Esophagus muscularis mucosa (tissue), 4 donors: ENCODE measurements around the gene ITPKC. TPM values are rescaled to one million over a fixed set of nuclear protein-coding genes. Genes with fewer than 3 reads are reported as not detected.

ENCODE experiments used
- DNase-seq: peaks from one replicate; pipeline ENCODE4 v3.0.0-alpha.2; 2017; ENCODE audit errors: extremely low spot score
- H3K27ac ChIP-seq, 4 donors: fragments of 200-600 bp; sonication (generic); replicated peaks in 1 of 4; 1 replicate in 3 of 4; 2 replicates in 1 of 4; pipeline ENCODE4 v1.5.1; 2016 to 2019; ENCODE audit warnings: mild to moderate bottlenecking in 1 of 4
- H3K27me3 ChIP-seq, 4 donors: fragments of 200-600 bp; sonication (generic); one replicate each; pipeline versions ENCODE4 v1.5.1 to v1.6.0; 2016 to 2019
- H3K36me3 ChIP-seq, 4 donors: fragments of 200-600 bp; sonication (generic); one replicate each; pipeline ENCODE4 v1.5.1; 2016 to 2019
- H3K4me1 ChIP-seq, 4 donors: fragments of 200-600 bp; sonication (generic); one replicate each; pipeline ENCODE4 v1.5.1; 2016 to 2019
- H3K4me3 ChIP-seq, 4 donors: fragments of 200-600 bp; sonication (generic); 1 replicate in 2 of 4; 2 replicates in 2 of 4; pipeline ENCODE4 v1.5.1; 2016 to 2019; ENCODE audit warnings: mild to moderate bottlenecking in 4 of 4, moderate library complexity in 1 of 4
- H3K9me3 ChIP-seq, 4 donors: fragments of 200-600 bp; sonication (generic); 1 replicate in 3 of 4; 2 replicates in 1 of 4; pipeline ENCODE4 v1.5.1; 2016 to 2019
- CTCF ChIP-seq, 3 experiments: fragments of 200-600 bp in 2 of 3; fragments of 450-650 bp in 1 of 3; sonication (generic) in 2 of 3; IDR thresholded peaks; one replicate each; pipeline ENCODE4 v1.5.1; 2017 to 2019; ENCODE audit warnings: antibody characterized with exemption in 3 of 3, mild to moderate bottlenecking in 2 of 3, moderate library complexity in 1 of 3
- EP300 ChIP-seq: sonication (generic); formaldehyde crosslinking; IDR thresholded peaks from one replicate; pipeline ENCODE4 v1.6.1; 2017; ENCODE audit warnings: antibody characterized with exemption
- POLR2A ChIP-seq: fragments of 450-650 bp; IDR thresholded peaks from one replicate; pipeline ENCODE4 v1.6.1; 2017; ENCODE audit warnings: antibody characterized with exemption, moderate library complexity, mild to moderate bottlenecking, low read depth
- POLR2AphosphoS5 ChIP-seq, 2 donors: sonication (generic); formaldehyde crosslinking; IDR thresholded peaks; one replicate each; pipeline ENCODE4 v1.6.1; 2017; ENCODE audit warnings: antibody characterized with exemption in 2 of 2
- WGBS: methylation state at CpG from one replicate; pipeline ENCODE4 v1.1.5; 2018; 5-methylcytosine and 5-hydroxymethylcytosine counted together
- intact Hi-C: fragments of 100-400 bp; cut with DNase I; formaldehyde crosslinking; loops from one replicate; pipeline ENCODE4 v1.15.1; 2023
- total RNA-seq, 4 donors: library from RNA; depleted of rRNA; stranded (reverse); fragments of >200 nt; gene quantifications; one replicate each; pipeline versions ENCODE4 v1.1.0 to v1.2.1, GENCODE V29; 2016

The ITPKC gene
- total RNA-seq, 4 donors from 2014 or later, result 28.7 to 123 (median 33.3) TPM

- DNase-seq, result no peak
- Histone ChIP-seq H3K36me3 (peaks cover 39 to 67% (median 53%) of the 10 kb centered on the region in 4 donors), H3K27ac (no peak overlapping the region), H3K4me1 (peaks cover 33 to 56% (median 53%) of the 10 kb centered on the region in 4 donors), H3K27me3 (no peaks in the 10 kb centered on the region), H3K9me3 (no peaks in the 10 kb centered on the region), H3K4me3 (no peak overlapping the region)
- intact Hi-C loops, result no loop called here
- TF ChIP-seq CTCF (IDR thresholded peaks at IDR 0.05), result no peak
- no peak for TF ChIP-seq POLR2A
- TF ChIP-seq EP300, result no peak
- no peak for TF ChIP-seq POLR2AphosphoS5 (IDR thresholded peaks at IDR 0.05)
- 95% methylated on average over 8 of the region's 8 CpGs for WGBS
Measured at GRCh38 chr19:40755791-40756190, 38.9 kb downstream of the ITPKC start.

- Histone ChIP-seq H3K4me1 (peaks cover 33 to 55% (median 53%) of the 10 kb centered on the region in 4 donors), H3K36me3 (peaks cover 41 to 76% (median 61%) of the 10 kb centered on the region in 4 donors), H3K27ac (no peak overlapping the region), H3K4me3 (no peak overlapping the region), H3K9me3 (no peaks in the 10 kb centered on the region), H3K27me3 (no peaks in the 10 kb centered on the region)
- DNase-seq, result no peak
- intact Hi-C loops, result no loop called here
- WGBS, result 85% methylated on average over 10 of the region's 11 CpGs
- TF ChIP-seq EP300 (no peak), CTCF (IDR thresholded peaks at IDR 0.05) (no peak), POLR2AphosphoS5 (IDR thresholded peaks at IDR 0.05) (no peak), POLR2A (no peak)
Measured at GRCh38 chr19:40756502-40757110, 39.7 kb downstream of the ITPKC start.

- no peaks in the 10 kb centered on the region for H3K27me3 ChIP-seq
- no peak for TF ChIP-seq EP300
- no peak for TF ChIP-seq POLR2A
- no peak for TF ChIP-seq CTCF (IDR thresholded peaks at IDR 0.05)
- no peak for TF ChIP-seq POLR2AphosphoS5 (IDR thresholded peaks at IDR 0.05)
- WGBS, result 90% methylated on average over 3 of the region's 3 CpGs
- intact Hi-C loops, result no loop called here
- H3K36me3 ChIP-seq, result peaks cover 59 to 94% (median 80%) of the 10 kb centered on the region in 4 donors
- H3K4me3 ChIP-seq, result no peak overlapping the region
- H3K27ac ChIP-seq, result no peak overlapping the region
- no peak for DNase-seq
- peaks cover 19 to 38% (median 37%) of the 10 kb centered on the region in 4 donors for H3K4me1 ChIP-seq
- no peaks in the 10 kb centered on the region for H3K9me3 ChIP-seq
Measured at GRCh38 chr19:40758491-40758890, 41.6 kb downstream of the ITPKC start.

- peaks cover 67 to 98% (median 89%) of the 10 kb centered on the region in 4 donors for H3K36me3 ChIP-seq
- H3K27ac ChIP-seq, result no peak overlapping the region
- peaks cover 11 to 30% (median 28%) of the 10 kb centered on the region in 4 donors for H3K4me1 ChIP-seq
- TF ChIP-seq CTCF (IDR thresholded peaks at IDR 0.05) (no peak), POLR2A (no peak), POLR2AphosphoS5 (IDR thresholded peaks at IDR 0.05) (no peak), EP300 (no peak)
- no peak for DNase-seq
- no peaks in the 10 kb centered on the region for H3K9me3 ChIP-seq
- no peaks in the 10 kb centered on the region for H3K27me3 ChIP-seq
- 87% methylated on average over 13 of the region's 13 CpGs for WGBS
- no peak overlapping the region for H3K4me3 ChIP-seq
- intact Hi-C loops, result no loop called here
Measured at GRCh38 chr19:40759352-40759751, 42.4 kb downstream of the ITPKC start.
